Measurements from ENCODE around the gene FUCA1.
"Not testable (repeated sequence)": the region's sequence is repeated elsewhere in the genome, so short reads cannot be mapped to it uniquely, and the experiment has no call there.

The FUCA1 gene

GRCh38 chr1:23804183-23804835 is 63.8 kb downstream of the FUCA1 start (continued):
- TF ChIP-seq ISL1 (CRISPR knock-in tag; IDR thresholded peaks at IDR 0.05): no peak

- TF ChIP-seq CSDC2 (CRISPR knock-in tag; IDR thresholded peaks at IDR 0.05) (no peak), ZNF565 (CRISPR knock-in tag; conservative IDR thresholded peaks at IDR 0.05; ENCODE audit: low read depth) (no peak), ESRRG (CRISPR knock-in tag; IDR thresholded peaks at IDR 0.05) (no peak), SNAI2 (CRISPR knock-in tag; IDR thresholded peaks at IDR 0.05) (no peak), ZFP3 (CRISPR knock-in tag; IDR thresholded peaks at IDR 0.05) (no peak), ZC3H10 (CRISPR knock-in tag; IDR thresholded peaks at IDR 0.05) (no peak), BACH2 (CRISPR knock-in tag; IDR thresholded peaks at IDR 0.05; ENCODE audit: borderline replicate concordance) (no peak), CSRNP3 (CRISPR knock-in tag; IDR thresholded peaks at IDR 0.05) (no peak)
Observed at GRCh38 chr1:23803674-23804073, 64.4 kb downstream of the FUCA1 start.

GRCh38 chr1:23802809-23803342 is 65.2 kb downstream of the FUCA1 start:
- ATAC-seq: not testable (repeated sequence)

More at GRCh38 chr1:23803674-23804073, 64.4 kb downstream of the FUCA1 start:
- no peak for ATAC-seq

- TF ChIP-seq SNAI2 (CRISPR knock-in tag; IDR thresholded peaks at IDR 0.05): no peak
- no peak for TF ChIP-seq ZC3H10 (CRISPR knock-in tag; IDR thresholded peaks at IDR 0.05)
- TF ChIP-seq PATZ1 (CRISPR knock-in tag; IDR thresholded peaks at IDR 0.05; ENCODE audit: borderline replicate concordance): no peak
- TF ChIP-seq ZFP3 (CRISPR knock-in tag; IDR thresholded peaks at IDR 0.05): no peak
- no peak for TF ChIP-seq TOX (CRISPR knock-in tag; IDR thresholded peaks at IDR 0.05; ENCODE audit: borderline replicate concordance)
- TF ChIP-seq CSDC2 (CRISPR knock-in tag; IDR thresholded peaks at IDR 0.05): no peak
- TF ChIP-seq CSRNP3 (CRISPR knock-in tag; IDR thresholded peaks at IDR 0.05): no peak
- no peak for TF ChIP-seq CREB5 (CRISPR knock-in tag; IDR thresholded peaks at IDR 0.05; ENCODE audit: low read depth)
- TF ChIP-seq TCF4 (CRISPR knock-in tag; IDR thresholded peaks at IDR 0.05; ENCODE audit: borderline replicate concordance): no peak
- no peak for TF ChIP-seq ARNTL (CRISPR knock-in tag; IDR thresholded peaks at IDR 0.05; ENCODE audit: borderline replicate concordance, low read depth)
- TF ChIP-seq ZNF565 (CRISPR knock-in tag; conservative IDR thresholded peaks at IDR 0.05; ENCODE audit: low read depth): no peak
- TF ChIP-seq ISL1 (CRISPR knock-in tag; IDR thresholded peaks at IDR 0.05): no peak
- TF ChIP-seq TSHZ2 (CRISPR knock-in tag; IDR thresholded peaks at IDR 0.05): no peak
- no peak for TF ChIP-seq ESRRG (CRISPR knock-in tag; IDR thresholded peaks at IDR 0.05)
- TF ChIP-seq ZNF8 (CRISPR knock-in tag; IDR thresholded peaks at IDR 0.05): no peak
- no peak for ATAC-seq
Observed at GRCh38 chr1:23801876-23802275, 66.2 kb downstream of the FUCA1 start.
